NCI-H774 (cell line): ENCODE results near the gene FGD6.
"Not testable (repeated sequence)": the region's sequence is repeated elsewhere in the genome, so short reads cannot be mapped to it uniquely, and the experiment has no call there.

Experiments
- DNase-seq: peaks from one replicate; lab custom pipeline; 2025; lab: John Stamatoyannopoulos, UW

The FGD6 gene

GRCh38 chr12:95205016-95205624 lies 12.1 kb downstream of the FGD6 start:
- no peak for DNase-seq

- DNase-seq = no peak
These were observed 13.0 kb downstream of the FGD6 start for GRCh38 chr12:95204141-95204866.

- no peak for DNase-seq
These were observed 13.7 kb downstream of the FGD6 start for GRCh38 chr12:95203487-95204030.

- no peak for DNase-seq
These were observed 14.4 kb downstream of the FGD6 start for GRCh38 chr12:95202691-95203486.

- DNase-seq = no peak
These were observed 16.1 kb downstream of the FGD6 start for GRCh38 chr12:95201056-95201670.

GRCh38 chr12:95200128-95200894 lies 17.0 kb downstream of the FGD6 start:
- no peak for DNase-seq

GRCh38 chr12:95198914-95199313 lies 18.4 kb downstream of the FGD6 start:
- no peak for DNase-seq

GRCh38 chr12:95197636-95198035 lies 19.6 kb downstream of the FGD6 start:
- DNase-seq = no peak

- not testable (repeated sequence) for DNase-seq
These were observed 20.2 kb downstream of the FGD6 start for GRCh38 chr12:95196875-95197569.

GRCh38 chr12:95195122-95195521 lies 22.1 kb downstream of the FGD6 start:
- DNase-seq = no peak

GRCh38 chr12:95193139-95193538 lies 24.1 kb downstream of the FGD6 start:
- no peak for DNase-seq

- DNase-seq = no peak
These were observed 25.0 kb downstream of the FGD6 start for GRCh38 chr12:95192271-95192670.

GRCh38 chr12:95191060-95191696 lies 26.1 kb downstream of the FGD6 start:
- no peak for DNase-seq

GRCh38 chr12:95187865-95188415 lies 29.3 kb downstream of the FGD6 start:
- no peak for DNase-seq

GRCh38 chr12:95185854-95186253 lies 31.4 kb downstream of the FGD6 start:
- no peak for DNase-seq

- no peak for DNase-seq
These were observed 32.2 kb downstream of the FGD6 start for GRCh38 chr12:95185072-95185471.

- DNase-seq = no peak
These were observed 33.1 kb downstream of the FGD6 start for GRCh38 chr12:95184121-95184520.

GRCh38 chr12:95182868-95183415 lies 34.3 kb downstream of the FGD6 start:
- no peak for DNase-seq

- DNase-seq = no peak
These were observed 36.2 kb downstream of the FGD6 start for GRCh38 chr12:95181103-95181502.

GRCh38 chr12:95179011-95179410 lies 38.3 kb downstream of the FGD6 start:
- DNase-seq = no peak
